ENCODE data around the gene AFAP1. TPM values are rescaled to one million over a fixed set of nuclear protein-coding genes. Genes with fewer than 3 reads are reported as not detected.

AFAP1 gene
- polyA plus RNA-seq, 3 donors: 18.7 to 26.2 (median 22.8) TPM

- no peak for DNase-seq
Measured at GRCh38 chr4:7756561-7757355, 182.9 kb downstream of the AFAP1 start.

GRCh38 chr4:7756071-7756470 is 183.6 kb downstream of the AFAP1 start:
- no peak for DNase-seq

GRCh38 chr4:7755561-7755960 is 184.1 kb downstream of the AFAP1 start:
- DNase-seq: no peak

GRCh38 chr4:7754565-7755262 is 184.9 kb downstream of the AFAP1 start:
- DNase-seq: no peak

- no peak for DNase-seq
Measured at GRCh38 chr4:7753931-7754465, 185.7 kb downstream of the AFAP1 start.

GRCh38 chr4:7753271-7753670 is 186.4 kb downstream of the AFAP1 start:
- DNase-seq: no peak

GRCh38 chr4:7752649-7753048 is 187.0 kb downstream of the AFAP1 start:
- no peak for DNase-seq

GRCh38 chr4:7750972-7751371 is 188.7 kb downstream of the AFAP1 start:
- no peak for DNase-seq

GRCh38 chr4:7750523-7750922 is 189.1 kb downstream of the AFAP1 start:
- DNase-seq: no peak

GRCh38 chr4:7747566-7747965 is 192.1 kb downstream of the AFAP1 start:
- no peak for DNase-seq

GRCh38 chr4:7747062-7747385 is 192.6 kb downstream of the AFAP1 start:
- DNase-seq: no peak

GRCh38 chr4:7746351-7747061 is 193.2 kb downstream of the AFAP1 start:
- no peak for DNase-seq

- DNase-seq: no peak
Measured at GRCh38 chr4:7745301-7745885, 194.3 kb downstream of the AFAP1 start.

- DNase-seq: no peak
Measured at GRCh38 chr4:7744142-7744804, 195.4 kb downstream of the AFAP1 start.

- DNase-seq: no peak
Measured at GRCh38 chr4:7742807-7743280, 196.8 kb downstream of the AFAP1 start.

GRCh38 chr4:7741946-7742806 is 197.5 kb downstream of the AFAP1 start:
- DNase-seq: no peak

- no peak for DNase-seq
Measured at GRCh38 chr4:7740866-7741525, 198.7 kb downstream of the AFAP1 start.

- DNase-seq: no peak
Measured at GRCh38 chr4:7739918-7740865, 199.5 kb downstream of the AFAP1 start.
